GM18498 (cell line): Measurements from ENCODE around the gene NKTR.

Source experiments
- ATAC-seq: cut with Tn5 transposase; IDR thresholded peaks from one replicate; pipeline ENCODE4 v1.9.1; 2021; ENCODE audit warnings: mild to moderate bottlenecking, moderate library complexity; ENCODE audit not compliant: unreplicated experiment

The NKTR gene

DNA sequence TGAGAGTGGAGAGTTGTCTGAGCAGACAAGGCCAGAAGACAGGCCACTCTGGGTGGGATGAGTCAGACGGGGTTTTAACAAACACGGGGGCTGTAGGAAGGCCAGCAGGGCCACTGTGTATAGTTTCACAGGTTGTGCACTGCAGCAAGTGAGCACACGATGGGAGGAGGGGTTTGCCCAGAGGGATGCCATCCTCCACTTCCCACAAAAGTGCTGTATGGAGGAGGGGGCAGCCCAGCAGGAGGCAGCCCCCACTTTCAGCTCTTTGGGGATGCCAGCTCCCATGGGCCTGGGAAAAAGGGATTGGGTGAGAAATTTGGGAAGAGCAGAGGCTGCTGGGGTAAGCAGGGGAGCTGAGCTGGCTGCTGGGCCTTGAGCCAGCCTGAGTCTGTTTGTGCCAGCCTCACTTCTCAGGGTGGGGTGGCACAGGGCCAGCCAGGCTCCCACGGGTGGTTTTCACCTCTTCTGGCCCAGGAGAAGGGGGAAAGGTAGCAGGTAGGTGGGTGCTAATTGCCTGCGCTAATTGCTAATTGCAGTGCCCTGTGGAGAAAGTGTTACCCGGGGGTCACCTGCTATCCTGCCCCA lies 59.7 kb downstream of the NKTR start:
- ATAC-seq, result no peak

GRCh38 chr3:42660898-42661297 lies 60.4 kb downstream of the NKTR start:
- no peak for ATAC-seq

- ATAC-seq, result no peak
These were observed 61.1 kb downstream of the NKTR start for GRCh38 chr3:42661593-42662022.

DNA sequence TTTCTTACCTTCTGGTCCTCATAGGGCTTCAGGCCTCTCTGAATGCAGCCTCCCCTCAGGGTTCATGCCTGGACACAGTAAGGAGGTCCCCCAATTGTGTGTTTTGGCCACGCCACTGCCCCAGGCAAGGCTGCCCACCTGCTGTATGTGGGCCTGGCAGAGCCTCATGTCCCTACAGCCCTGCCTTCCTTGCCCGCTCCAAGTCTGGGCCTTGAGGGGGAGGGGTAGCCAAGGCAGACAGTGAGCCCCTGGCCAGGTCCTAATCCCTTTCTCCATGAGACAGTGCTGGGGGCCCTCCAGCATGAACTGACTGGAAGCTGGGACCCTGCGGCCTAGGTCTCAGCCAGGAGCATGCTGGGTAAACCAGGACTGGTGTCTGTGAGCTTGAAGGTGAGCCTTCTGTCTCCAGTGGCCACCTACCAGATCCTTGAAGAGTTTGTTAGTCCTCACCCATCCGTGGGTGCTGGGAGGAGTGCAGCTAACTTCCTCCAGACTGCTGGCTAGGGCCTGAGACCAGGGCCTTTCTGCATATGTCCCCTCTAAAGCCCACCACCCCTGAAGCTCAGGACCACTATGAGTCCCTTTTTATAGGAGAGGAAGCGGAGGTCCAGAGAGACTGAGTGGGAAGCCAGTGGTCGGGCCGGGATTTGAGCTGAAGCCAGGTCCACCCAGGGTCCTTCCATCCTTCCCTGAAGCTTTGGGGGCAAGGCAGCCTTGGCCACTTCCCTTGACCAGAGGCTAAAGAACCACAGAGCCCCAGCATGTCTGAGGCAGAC lies 61.7 kb downstream of the NKTR start:
- no peak for ATAC-seq

DNA sequence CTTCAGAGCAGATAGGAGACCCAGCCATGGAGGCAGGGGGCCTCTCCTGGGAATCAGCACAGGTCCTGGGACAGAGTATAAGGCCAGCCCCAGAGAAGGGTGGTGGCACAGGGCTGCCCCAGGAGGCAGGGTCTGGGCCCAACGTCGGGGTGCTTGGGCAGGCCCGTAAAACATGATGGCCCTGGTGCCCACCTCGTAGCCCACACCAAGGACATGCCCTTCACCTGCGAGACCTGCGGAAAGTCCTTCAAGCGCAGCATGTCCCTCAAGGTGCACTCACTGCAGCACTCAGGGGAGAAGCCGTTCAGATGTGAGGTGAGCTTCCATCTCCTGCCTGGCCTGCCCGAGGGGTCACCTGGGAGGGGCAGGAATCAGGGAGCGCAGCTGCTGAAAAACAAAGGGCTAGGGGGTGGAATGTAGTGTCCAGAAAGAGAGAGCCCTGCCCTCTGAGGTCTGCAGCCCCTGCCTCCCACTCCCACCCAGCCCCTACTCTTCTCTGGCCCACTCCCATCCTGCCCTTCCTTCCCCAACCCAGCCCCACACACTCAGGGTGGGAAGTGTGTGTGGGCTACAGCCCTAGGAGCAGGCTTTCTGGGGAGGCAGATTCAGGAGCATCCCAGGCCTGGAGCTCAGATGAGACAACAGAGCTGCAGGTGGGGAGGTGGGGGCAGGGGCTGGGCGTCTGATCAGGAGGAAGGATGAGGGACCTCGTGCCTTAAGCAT lies 62.5 kb downstream of the NKTR start:
- ATAC-seq, result no peak

DNA sequence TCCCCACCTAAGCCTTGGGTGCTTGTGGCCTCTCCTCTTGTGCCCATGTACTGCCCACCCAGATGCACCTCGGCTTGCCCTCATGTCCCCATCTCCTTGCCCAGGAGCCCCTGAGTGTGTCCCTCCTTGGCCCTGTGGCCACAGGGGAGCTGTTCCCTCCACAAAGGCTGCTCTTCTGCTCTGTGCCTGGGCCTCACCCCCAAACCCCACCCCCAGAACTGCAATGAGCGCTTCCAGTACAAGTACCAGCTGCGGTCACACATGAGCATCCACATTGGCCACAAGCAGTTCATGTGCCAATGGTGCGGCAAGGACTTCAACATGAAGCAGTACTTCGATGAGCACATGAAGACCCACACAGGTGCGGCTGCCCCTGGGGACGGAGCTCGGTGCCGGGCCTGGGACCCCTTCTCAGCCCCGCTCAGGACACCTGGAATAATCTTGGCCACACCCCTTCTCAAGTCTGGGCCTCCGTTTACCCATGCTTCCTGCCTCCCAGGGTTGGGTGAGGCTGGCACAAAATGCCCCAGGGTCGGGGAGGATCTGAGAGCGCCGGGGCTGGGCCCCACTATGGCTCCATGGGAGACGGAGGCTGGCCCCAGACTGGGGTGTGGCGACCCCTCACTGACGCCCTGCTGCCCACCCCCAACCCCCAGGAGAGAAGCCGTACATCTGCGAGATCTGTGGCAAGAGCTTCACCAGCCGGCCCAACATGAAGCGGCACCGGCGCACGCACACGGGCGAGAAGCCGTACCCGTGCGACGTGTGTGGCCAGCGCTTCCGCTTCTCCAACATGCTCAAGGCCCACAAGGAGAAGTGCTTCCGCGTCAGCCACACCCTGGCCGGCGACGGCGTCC lies 63.3 kb downstream of the NKTR start:
- no peak for ATAC-seq

DNA sequence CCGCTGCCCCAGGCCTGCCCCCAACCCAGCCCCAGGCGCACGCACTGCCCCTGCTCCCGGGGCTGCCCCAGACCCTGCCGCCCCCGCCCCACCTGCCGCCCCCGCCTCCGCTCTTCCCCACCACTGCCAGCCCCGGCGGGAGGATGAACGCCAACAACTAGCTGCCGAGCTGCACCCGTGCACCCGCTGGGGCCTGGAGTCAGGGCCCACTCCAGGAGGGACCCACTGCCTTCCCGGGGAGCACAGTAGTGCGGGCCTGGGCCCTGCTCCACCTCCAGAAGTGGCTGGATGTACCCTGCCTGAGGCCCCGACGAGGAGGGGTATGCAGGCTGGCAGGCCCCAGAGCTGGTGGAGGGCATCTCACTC lies 63.9 kb downstream of the NKTR start:
- ATAC-seq, result no peak

DNA sequence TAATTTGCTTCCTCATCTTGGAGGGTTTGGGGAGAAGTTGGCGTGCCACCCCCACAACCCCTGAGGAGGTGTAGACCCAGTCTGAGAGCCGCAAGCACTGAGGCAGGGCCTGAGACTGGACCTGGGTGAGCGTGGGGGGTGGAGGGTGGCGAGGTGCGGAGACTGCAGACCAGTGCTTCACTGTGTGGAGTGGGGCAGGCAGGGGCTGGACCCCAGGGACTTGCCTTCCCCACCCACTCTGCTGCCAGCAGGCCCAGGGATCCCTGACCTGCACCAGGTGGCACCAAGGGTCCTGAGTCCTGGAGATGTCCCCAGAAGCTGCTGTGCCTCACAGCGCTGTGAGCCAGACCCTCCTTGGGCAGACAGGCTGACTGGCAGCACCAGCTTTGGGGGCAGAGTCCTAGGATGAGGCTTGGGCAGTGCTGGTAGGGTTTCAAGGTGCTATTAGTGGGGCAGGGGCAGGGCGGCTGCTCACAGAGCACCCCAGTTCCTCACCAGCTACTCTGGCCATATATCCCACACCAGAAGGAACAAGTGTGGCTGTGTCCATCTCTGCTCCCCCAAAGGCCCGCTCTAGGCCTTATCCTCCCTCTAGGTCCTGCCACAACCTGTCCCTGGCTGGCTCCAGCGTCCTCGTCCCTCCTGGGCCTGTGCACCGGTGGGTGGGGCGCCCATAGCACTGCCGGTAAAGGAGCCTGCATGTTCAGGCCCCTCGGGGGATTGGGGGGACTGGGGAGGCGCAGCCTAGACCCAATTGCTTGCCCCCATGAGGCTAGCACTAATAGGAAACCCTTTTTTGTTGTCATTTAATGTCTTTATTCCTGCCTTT lies 64.8 kb downstream of the NKTR start:
- ATAC-seq, result no peak

DNA sequence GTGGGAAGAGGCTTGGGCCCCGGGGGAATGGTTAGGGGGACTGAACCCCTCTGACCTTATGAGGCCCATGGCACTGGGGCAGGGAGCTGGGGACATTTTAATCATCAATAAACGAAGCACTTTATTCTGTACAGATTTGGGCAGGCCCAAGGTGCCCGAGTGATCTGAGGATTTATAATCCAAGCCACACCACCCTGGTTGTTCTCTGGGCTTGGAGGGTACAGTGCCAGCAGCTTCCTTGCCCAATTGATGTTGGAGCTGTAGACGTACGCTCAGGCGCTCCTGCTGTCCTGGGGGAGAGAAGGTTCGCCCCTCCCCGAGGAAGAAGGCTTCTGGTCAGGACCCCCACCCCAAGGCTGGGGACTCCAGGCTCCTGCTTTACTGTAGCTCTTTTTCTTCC lies 65.5 kb downstream of the NKTR start:
- ATAC-seq, result no peak

- ATAC-seq, result no peak
These were observed 66.1 kb downstream of the NKTR start for GRCh38 chr3:42666577-42666998.

DNA sequence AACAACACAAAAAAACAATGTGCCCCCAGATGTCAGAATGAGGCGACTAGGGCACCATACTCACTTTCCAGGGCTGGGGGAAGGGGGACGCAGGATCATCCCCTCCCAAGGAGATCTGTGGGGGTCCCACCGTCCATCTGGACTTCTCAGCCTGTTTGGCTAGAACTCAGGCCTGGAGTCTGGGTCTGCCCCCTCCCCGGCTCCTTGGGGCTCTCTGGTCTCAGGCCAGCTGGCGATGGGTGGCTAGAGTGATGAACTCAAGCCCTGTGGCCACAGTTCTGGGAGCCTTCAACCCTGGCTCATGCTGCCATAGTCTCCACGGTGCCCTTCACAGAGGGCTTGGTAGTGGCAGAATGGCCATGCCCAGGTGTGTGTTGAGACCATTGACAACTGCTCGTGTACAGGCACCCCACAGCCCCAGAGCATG lies 66.6 kb downstream of the NKTR start:
- no peak for ATAC-seq

- no peak for ATAC-seq
These were observed 67.3 kb downstream of the NKTR start for GRCh38 chr3:42667523-42668412.

- no peak for ATAC-seq
These were observed 67.9 kb downstream of the NKTR start for GRCh38 chr3:42668413-42668760.

GRCh38 chr3:42668793-42669217 lies 68.3 kb downstream of the NKTR start:
- no peak for ATAC-seq

DNA sequence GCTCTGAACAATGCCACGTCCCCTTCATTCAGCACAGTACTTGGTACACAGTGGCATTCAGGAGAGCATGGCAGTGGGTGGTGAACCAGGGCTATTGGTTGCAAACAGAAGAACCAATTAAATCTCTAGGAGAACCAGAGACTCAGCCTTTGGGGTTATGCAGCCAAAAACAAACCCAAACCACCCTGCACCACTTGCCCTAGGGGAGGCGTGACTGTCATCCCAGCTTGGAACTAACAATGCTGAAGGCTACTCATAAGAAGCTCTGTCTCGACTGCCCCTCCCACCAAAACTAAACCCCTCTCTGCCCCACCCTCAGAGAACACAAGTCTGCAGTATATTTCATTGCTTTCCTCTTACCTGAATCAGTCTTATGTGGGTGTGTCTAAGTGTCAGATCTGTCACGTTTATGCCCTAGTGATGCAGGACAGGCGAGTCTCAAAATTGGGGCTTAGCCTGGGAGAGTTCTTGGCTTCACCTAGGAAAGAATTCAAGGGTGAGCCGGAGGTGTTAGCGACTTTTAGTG lies 69.6 kb downstream of the NKTR start:
- ATAC-seq, result no peak

DNA sequence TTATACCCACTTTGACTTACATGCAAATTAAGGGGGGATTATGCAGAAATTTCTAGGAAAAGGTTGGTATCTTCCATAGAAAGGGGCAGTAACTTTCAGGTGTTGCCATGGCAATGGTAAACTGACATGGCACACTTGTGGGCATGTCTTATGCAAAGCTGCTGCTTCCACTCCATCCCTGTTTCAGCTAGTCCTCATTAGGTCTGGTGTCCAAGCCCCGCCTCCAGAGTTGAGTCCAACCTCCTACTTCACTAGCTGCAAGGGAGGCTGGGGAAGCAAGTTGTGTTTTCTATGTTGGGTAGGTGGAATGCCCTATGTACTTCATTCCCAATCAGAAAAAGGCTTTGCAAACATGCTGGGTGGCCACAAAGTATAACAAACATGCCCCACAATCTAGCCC lies 70.2 kb downstream of the NKTR start:
- no peak for ATAC-seq

DNA sequence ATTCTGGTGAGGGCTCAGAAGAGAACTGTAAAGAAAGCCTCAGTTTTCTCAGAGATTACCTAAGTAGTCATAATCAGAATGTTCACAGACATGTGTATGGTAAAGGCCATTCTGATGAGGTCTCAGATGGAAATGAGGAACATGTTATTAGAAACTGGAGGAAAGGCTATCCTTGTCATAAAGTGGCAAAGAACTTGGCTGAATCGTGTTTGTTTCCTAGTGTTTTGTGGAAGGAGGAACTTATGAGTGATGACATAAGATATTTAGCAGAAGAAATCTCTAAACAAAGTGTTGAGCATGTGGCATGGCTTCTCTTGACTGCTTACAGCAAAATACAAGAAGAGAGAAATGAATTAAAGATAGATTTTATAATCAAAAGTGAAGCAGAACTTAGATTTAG lies 72.0 kb downstream of the NKTR start:
- ATAC-seq, result no peak

DNA sequence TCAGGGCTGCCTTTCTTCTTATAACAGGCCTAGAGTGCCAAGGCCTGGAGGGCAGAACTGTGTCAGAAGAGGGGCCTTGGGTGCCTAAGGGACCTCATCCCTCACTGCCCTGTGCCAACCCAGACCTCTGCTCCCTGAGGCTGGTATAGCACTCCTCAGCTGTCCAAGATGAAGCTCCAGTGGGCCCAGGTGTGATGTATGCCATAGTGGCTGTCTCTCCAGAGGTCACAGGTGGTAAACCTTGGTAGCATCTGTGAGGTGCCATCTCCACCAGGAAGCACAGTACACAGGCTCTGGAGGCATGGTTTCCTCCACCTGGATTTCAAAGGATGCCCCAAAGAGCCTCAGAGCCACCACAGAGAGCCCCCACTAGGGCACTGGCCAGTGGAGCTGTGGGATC lies 72.6 kb downstream of the NKTR start:
- ATAC-seq, result no peak

GRCh38 chr3:42674146-42674545 lies 73.7 kb downstream of the NKTR start:
- ATAC-seq, result no peak
